T-helper 2 cell (primary cell): Measurements from ENCODE around the gene ELK4.

Experiments
- DNase-seq, 5 experiments: peaks; one replicate each; pipeline versions ENCODE4 v3.0.0 to v3.0.0-alpha.2; 2012 to 2022
- total RNA-seq, 2 donors: gene quantifications; one replicate each; lab custom pipeline; 2026; lab: John Stamatoyannopoulos, UW

The ELK4 gene
- total RNA-seq: 67.7 to 78.0 reads per million in 2 donors

- DNase-seq: peak; percentile 98 to 99 (median 99)
Measured at GRCh38 chr1:205631768-205632668, at the start of gene ELK4. TSS of gene ELK4 (minus strand) at chr1:205632011. CDS start at chr1:205623882, 8,129 bp downstream.

- no peak for DNase-seq
Measured at GRCh38 chr1:205681364-205681763, 49.6 kb upstream of the ELK4 start.

GRCh38 chr1:205680073-205680851 lies 48.5 kb upstream of the ELK4 start, which contains the start of gene SLC45A3:
TSS of gene SLC45A3 (minus strand) at chr1:205680509. CDS start at chr1:205664656, 15,853 bp downstream.
- DNase-seq: peak in 2 of 5 experiments; percentile 20 to 44

- DNase-seq: no peak
Measured at GRCh38 chr1:205678286-205679111, 46.7 kb upstream of the ELK4 start.

DNA sequence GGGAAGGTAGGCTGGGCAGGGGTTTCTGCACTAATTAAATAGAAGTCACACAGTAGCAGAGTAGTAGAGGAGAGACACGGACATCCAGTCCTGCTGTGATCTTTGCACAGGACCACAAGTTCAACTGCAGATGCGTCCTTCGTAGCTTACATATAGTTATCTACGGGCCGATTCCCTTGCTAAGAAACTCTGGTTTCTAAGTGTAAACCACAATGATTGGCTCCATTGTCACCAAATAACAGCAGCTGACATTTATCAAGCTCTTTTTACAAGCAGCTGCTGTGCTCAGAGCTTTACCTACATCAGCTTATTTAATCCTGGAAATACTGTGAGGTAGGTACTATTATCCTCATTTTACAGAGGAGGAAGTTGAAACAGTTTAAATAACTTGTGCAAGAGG lies 45.4 kb upstream of the ELK4 start:
- DNase-seq: no peak

GRCh38 chr1:205676597-205676996 lies 44.8 kb upstream of the ELK4 start:
- no peak for DNase-seq

GRCh38 chr1:205676002-205676401 lies 44.2 kb upstream of the ELK4 start:
- DNase-seq: no peak

GRCh38 chr1:205675247-205675646 lies 43.4 kb upstream of the ELK4 start:
- no peak for DNase-seq

DNA sequence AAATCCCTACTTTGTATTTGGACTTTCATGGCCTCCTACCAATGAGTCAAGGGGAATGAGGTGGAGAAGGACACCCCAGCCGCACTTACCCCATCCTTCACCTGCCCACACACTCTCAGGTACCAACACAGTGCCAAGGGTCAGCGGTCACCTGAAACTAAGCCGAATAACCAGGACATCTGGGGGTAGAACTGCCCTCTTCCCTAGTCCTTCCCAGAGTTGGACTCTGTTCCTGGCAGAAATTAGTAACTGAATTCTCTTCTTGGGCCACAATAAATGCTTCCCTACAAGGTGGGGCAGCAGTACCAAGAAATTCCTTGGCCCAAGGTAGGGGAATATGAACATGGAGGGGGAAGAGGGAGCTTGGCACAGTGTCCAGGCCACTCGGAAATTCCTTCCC lies 41.2 kb upstream of the ELK4 start:
- no peak for DNase-seq

- DNase-seq: no peak
Measured at GRCh38 chr1:205672395-205672889, 40.6 kb upstream of the ELK4 start.

DNA sequence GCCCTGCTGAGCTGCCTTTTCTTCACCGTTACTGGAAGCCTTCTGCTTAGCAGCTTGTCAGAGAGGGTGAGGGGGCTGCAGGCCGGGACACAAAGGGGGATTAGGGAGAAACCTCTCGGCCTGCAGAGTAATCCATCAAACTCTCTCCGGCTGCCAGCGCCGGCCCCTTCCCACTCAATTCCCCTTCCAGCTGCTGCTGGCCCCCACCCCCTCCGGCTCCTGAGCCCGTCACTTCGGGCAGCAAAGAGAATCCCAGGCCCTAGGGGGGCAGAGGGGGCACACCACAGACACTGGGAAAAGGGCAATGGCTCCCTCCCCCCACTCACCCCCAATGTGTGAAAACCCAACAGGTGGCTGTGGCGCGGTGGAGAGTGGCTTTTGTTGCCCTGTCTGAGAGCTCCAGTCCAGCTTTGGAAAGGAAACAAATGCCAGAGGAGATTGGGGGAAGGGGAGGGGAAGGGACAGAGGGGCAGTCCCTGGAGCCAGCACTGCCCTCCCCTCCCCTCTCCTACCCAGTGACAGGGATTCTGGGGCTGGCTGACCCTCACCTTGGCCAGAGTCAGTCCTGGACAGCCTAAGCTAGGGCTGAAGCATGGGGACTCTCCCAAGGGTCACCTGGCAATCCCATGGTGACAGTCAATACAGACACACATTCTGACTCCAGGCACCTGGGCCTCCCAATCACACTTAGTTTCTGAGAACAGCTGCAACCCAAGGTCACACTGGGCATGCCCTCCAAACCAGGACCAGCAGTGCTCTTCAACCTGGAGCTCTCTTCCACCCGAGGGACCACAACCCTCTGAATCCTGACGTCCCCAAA lies 39.0 kb upstream of the ELK4 start:
- no peak for DNase-seq

DNA sequence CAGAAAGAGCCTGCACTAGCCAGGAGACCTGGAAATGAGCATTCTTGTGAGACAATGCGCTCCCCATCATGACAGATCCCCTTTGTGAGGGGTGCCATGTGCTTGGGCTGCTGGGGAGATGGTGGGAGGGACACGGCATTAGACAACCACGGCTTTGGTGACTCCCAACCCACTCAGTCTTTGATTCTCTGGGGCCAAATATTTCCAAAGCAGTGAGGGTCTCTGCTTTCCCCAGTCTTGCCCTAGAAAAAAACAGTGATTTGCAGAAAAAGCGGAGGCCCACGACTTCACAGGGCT lies 38.3 kb upstream of the ELK4 start:
- no peak for DNase-seq

DNA sequence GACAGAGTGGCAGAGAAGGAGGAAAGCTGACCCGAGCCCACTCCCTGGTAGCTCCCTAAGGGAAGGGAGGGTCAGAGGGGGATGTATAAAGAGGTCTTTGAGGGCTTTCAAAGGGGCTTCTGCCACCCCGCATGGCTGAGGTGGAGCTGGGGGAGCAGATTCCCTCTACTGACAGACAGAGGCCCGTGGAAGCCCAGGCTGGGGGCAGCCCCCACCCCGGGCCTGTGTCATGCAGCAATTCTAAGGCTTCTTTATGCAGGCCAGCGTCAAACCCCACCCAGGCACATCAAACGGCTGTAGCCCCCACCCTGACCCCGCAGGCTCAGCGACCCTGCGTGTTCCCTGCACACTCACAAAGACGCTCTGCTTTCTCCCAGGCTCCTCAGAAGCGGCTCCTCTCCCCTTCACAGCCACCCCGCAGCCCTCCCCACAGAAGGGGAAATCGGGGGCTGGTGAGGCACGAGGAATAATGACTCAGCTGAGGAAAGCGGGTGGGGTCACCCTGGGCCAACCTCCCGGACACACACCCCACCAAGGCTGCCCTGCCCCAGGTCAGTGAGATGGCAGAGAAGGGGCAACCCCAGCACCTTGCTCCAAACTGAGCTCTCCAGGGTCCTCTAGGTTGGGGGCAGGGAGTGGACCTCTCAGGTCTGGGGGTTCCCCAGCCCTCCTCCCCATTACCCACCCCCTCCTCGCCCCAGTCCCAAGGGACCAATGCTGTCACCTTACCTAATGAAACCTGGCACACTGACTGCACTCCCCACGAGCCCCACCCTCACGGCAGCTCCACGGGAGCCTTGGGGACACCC lies 37.7 kb upstream of the ELK4 start:
- DNase-seq: no peak

- DNase-seq: no peak
Measured at GRCh38 chr1:205668951-205669340, 37.1 kb upstream of the ELK4 start.

GRCh38 chr1:205667909-205668643 lies 36.3 kb upstream of the ELK4 start:
- no peak for DNase-seq

GRCh38 chr1:205666372-205667166 lies 34.8 kb upstream of the ELK4 start:
- no peak for DNase-seq

DNA sequence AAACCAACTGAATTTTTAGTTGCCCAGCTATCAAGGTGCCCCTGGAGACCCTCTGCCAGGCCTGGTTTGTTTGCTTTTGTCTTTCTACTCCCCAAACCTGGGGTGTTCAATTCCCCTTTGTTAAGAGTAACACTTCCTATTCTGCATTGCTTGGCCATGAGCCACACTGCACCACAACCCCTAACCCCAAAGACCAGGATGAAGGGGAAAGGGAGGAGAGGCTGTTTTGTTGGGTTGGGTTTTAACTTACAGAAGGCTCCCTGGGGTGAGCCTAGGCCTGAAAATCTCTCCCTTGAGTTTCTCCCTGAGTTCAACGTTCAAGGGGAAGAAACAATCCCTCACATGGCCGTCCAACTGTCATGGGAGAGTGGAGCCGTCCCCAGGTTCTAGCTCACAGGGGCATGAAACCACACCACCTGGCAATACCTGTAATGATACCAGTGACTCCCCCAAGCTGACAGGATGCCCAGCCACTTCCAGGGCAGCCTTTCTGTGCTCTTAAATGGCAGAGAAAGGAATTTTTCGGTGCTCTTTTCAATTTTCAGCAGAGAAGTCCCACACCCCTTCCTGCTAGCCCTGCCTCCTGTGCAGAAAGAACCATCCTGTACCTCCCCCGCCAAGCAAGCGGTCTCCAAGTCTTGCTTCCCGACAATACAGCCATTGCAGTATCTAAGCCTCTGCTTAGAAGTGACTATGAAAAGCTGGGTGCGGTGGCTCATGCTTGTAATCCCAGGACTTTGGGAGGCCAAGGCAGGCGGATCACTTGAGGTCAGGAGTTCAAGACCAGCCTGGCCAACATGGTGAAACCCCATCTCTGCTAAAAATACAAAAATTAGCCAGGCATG lies 33.6 kb upstream of the ELK4 start:
- no peak for DNase-seq

GRCh38 chr1:205664399-205665017 lies 32.7 kb upstream of the ELK4 start:
- DNase-seq: no peak
